IPS DF 6.9 (cell line): ENCODE data around the gene UBE2M.

ENCODE experiments used
- DNase-seq: peaks from one replicate; pipeline ENCODE4 v3.0.0-alpha.2; 2013; ENCODE audit warnings: low read depth, low spot score
- H3K27ac ChIP-seq: one replicate; pipeline ENCODE4 v1.5.1; 2013; ENCODE audit warnings: low read length, control low read depth
- H3K27me3 ChIP-seq: 2 replicates; pipeline ENCODE4 v1.6.1; 2013; ENCODE audit warnings: mild to moderate bottlenecking, low read length; ENCODE audit not compliant: control insufficient read depth, insufficient read depth
- H3K36me3 ChIP-seq: 2 replicates; pipeline ENCODE4 v1.6.1; 2013; ENCODE audit warnings: low read length; ENCODE audit not compliant: control insufficient read depth, insufficient read depth
- H3K4me1 ChIP-seq: 2 replicates; pipeline ENCODE4 v1.6.1; 2013; ENCODE audit warnings: low read length; ENCODE audit not compliant: control insufficient read depth, insufficient read depth
- H3K4me3 ChIP-seq: 2 replicates; pipeline ENCODE4 v1.5.1; 2013; ENCODE audit warnings: mild to moderate bottlenecking, low read length
- H3K9me3 ChIP-seq: 2 replicates; pipeline ENCODE4 v1.6.1; 2013; ENCODE audit warnings: low read length, inconsistent platforms; ENCODE audit not compliant: control insufficient read depth, insufficient read depth
- WGBS: extraction: QIAGEN DNeasy Blood & Tissue Kit; methylation state at CpG from one replicate; pipeline ENCODE4 v1.1.7; 2013; ENCODE audit warnings: mixed read lengths, missing lambda C conversion rate; ENCODE audit not compliant: insufficient read length, insufficient coverage; 5-methylcytosine and 5-hydroxymethylcytosine counted together

The UBE2M gene

GRCh38 chr19:58553799-58554493 lies 4.5 kb downstream of the UBE2M start:
- peaks cover 40% of the 10 kb centered on the region for H3K36me3 ChIP-seq
- peak overlapping the region; percentile 66; the same call in 1 of the 2 replicates for H3K4me3 ChIP-seq
- no peak for DNase-seq
- no peaks in the 10 kb centered on the region for H3K4me1 ChIP-seq
- no peaks in the 10 kb centered on the region for H3K9me3 ChIP-seq
- WGBS = no CpG with 5 or more reads among the region's 18 CpGs
- no peaks in the 10 kb centered on the region for H3K27me3 ChIP-seq
- no peak overlapping the region for H3K27ac ChIP-seq

GRCh38 chr19:58552655-58553054 lies 5.8 kb downstream of the UBE2M start:
- no CpG with 5 or more reads among the region's 2 CpGs for WGBS
- H3K4me3 ChIP-seq = no peak overlapping the region

GRCh38 chr19:58551577-58552471 lies 6.6 kb downstream of the UBE2M start:
- Histone ChIP-seq H3K9me3 (no peaks in the 10 kb centered on the region), H3K27ac (no peak overlapping the region), H3K4me1 (no peaks in the 10 kb centered on the region), H3K36me3 (peaks cover 59% of the 10 kb centered on the region), H3K4me3 (no peak overlapping the region), H3K27me3 (no peaks in the 10 kb centered on the region)
- no peak for DNase-seq
- WGBS = no CpG with 5 or more reads among the region's 18 CpGs

More at GRCh38 chr19:58552655-58553054, 5.8 kb downstream of the UBE2M start:
- DNase-seq = no peak
- peaks cover 52% of the 10 kb centered on the region for H3K36me3 ChIP-seq
- no peak overlapping the region for H3K27ac ChIP-seq
- H3K9me3 ChIP-seq = no peaks in the 10 kb centered on the region
- H3K4me1 ChIP-seq = no peaks in the 10 kb centered on the region
- no peaks in the 10 kb centered on the region for H3K27me3 ChIP-seq

GRCh38 chr19:58551123-58551497 lies 7.3 kb downstream of the UBE2M start:
- DNase-seq = no peak
- Histone ChIP-seq H3K9me3 (no peaks in the 10 kb centered on the region), H3K27ac (no peak overlapping the region), H3K4me3 (no peak overlapping the region), H3K36me3 (peaks cover 57% of the 10 kb centered on the region), H3K4me1 (no peaks in the 10 kb centered on the region), H3K27me3 (no peaks in the 10 kb centered on the region)
- WGBS = no CpG with 5 or more reads among the region's 1 CpG

GRCh38 chr19:58550362-58551122 lies 7.9 kb downstream of the UBE2M start:
- no CpG with 5 or more reads among the region's 13 CpGs for WGBS
- H3K4me3 ChIP-seq = no peak overlapping the region
- H3K9me3 ChIP-seq = no peaks in the 10 kb centered on the region
- no peaks in the 10 kb centered on the region for H3K27me3 ChIP-seq
- H3K27ac ChIP-seq = no peak overlapping the region
- no peak for DNase-seq
- no peaks in the 10 kb centered on the region for H3K4me1 ChIP-seq
- H3K36me3 ChIP-seq = peaks cover 57% of the 10 kb centered on the region

- peaks cover 58% of the 10 kb centered on the region for H3K36me3 ChIP-seq
- no peaks in the 10 kb centered on the region for H3K9me3 ChIP-seq
- no peaks in the 10 kb centered on the region for H3K27me3 ChIP-seq
- no peak overlapping the region for H3K27ac ChIP-seq
- no peak for DNase-seq
- H3K4me3 ChIP-seq = no peak overlapping the region
- no peaks in the 10 kb centered on the region for H3K4me1 ChIP-seq
- WGBS = no CpG with 5 or more reads among the region's 11 CpGs
Measured at GRCh38 chr19:58549664-58550361, 8.6 kb downstream of the UBE2M start.

- no peak overlapping the region for H3K27ac ChIP-seq
- H3K36me3 ChIP-seq = peaks cover 58% of the 10 kb centered on the region
- no peaks in the 10 kb centered on the region for H3K27me3 ChIP-seq
- WGBS = no CpG with 5 or more reads among the region's 20 CpGs
- H3K4me1 ChIP-seq = no peaks in the 10 kb centered on the region
- no peak for DNase-seq
- no peaks in the 10 kb centered on the region for H3K9me3 ChIP-seq
- no peak overlapping the region for H3K4me3 ChIP-seq
Measured at GRCh38 chr19:58548859-58549663, 9.3 kb downstream of the UBE2M start.

- no peak overlapping the region for H3K27ac ChIP-seq
- no peaks in the 10 kb centered on the region for H3K4me1 ChIP-seq
- H3K36me3 ChIP-seq = peaks cover 58% of the 10 kb centered on the region
- H3K4me3 ChIP-seq = no peak overlapping the region
- no peaks in the 10 kb centered on the region; the same call in 1 of the 2 replicates for H3K27me3 ChIP-seq
- no peaks in the 10 kb centered on the region for H3K9me3 ChIP-seq
- no CpG with 5 or more reads among the region's 18 CpGs for WGBS
- no peak for DNase-seq
Measured at GRCh38 chr19:58547323-58548312, 10.8 kb downstream of the UBE2M start.
